ENCODE results near the gene RNF32. TPM values are rescaled to one million over a fixed set of nuclear protein-coding genes. Genes with fewer than 3 reads are reported as not detected.
"Not testable (repeated sequence)": the region's sequence is repeated elsewhere in the genome, so short reads cannot be mapped to it uniquely, and the experiment has no call there.

RNF32 gene
- total and polyA plus RNA-seq, 12 donors = 0.26 to 8.5 (median 0.92) TPM

DNA sequence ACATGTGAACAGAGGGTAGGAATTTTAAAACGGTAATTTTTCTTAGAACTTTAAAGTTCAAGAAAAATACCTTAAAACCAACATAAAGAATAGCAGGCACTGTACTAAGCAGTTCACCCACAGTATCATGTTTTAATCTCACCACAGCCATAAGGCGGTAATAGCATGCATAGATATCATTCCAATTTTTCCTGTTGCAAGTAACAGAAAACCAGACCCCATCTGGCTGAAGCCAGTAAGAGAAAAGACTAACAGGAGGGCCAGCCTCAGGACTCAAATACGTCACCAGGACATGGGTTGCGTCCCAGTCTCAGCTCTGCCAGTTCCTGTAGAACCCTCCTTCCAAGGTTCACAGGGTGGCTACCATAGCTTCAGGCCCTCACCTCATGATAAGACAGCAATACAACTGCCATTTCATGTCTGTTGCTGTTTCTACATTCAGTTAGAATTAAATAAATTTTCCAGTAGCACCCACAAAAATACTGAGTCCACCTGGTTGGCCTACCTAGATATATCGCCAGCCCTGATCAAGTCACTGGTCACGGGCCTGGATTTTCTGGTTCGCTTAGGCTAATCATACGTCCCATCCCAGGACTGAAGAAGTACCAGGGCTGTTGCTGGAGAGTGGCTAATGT lies 2.0 kb upstream of the RNF32 start:
- H3K9me3 ChIP-seq (replicated peaks in 1 of 3) = no peaks in the 10 kb centered on the region
- intact Hi-C loops (cut with DNase I) = no loop called here
- H3K36me3 ChIP-seq (replicated peaks in 1 of 2) = no peaks in the 10 kb centered on the region
- DNase-seq = no peak
- H3K4me1 ChIP-seq (replicated peaks in 1 of 2) = peaks cover 11 to 15% of the 10 kb centered on the region in 2 donors
- 96 to 99% (median 98%) methylated on average over 7 to 8 of the region's 8 CpGs for WGBS, 4 donors
- H3K4me3 ChIP-seq = no peak overlapping the region
- H3K27ac ChIP-seq = no peak overlapping the region
- H3K27me3 ChIP-seq = no peaks in the 10 kb centered on the region
- TF ChIP-seq CTCF (IDR thresholded peaks at IDR 0.05) = no peak
- no peak for TF ChIP-seq POLR2A (IDR thresholded peaks at IDR 0.05)

GRCh38 chr7:156639426-156640256 lies 933 bp upstream of the RNF32 start:
- intact Hi-C loops (cut with DNase I) = no loop called here
- H3K9me3 ChIP-seq (replicated peaks in 1 of 3) = no peaks in the 10 kb centered on the region
- H3K36me3 ChIP-seq (replicated peaks in 1 of 2) = no peaks in the 10 kb centered on the region
- H3K4me1 ChIP-seq (replicated peaks in 1 of 2) = peaks cover 11 to 15% of the 10 kb centered on the region in 2 donors
- H3K4me3 ChIP-seq = peak overlapping the region in 3 of 4 donors; percentile 9 to 98 (median 86)
- H3K27me3 ChIP-seq = no peaks in the 10 kb centered on the region
- WGBS, 4 donors = 48 to 78% (median 61%) methylated on average over 28 to 52 of the region's 52 CpGs
- TF ChIP-seq POLR2A (IDR thresholded peaks at IDR 0.05) (no peak), CTCF (IDR thresholded peaks at IDR 0.05) (no peak)
- peak overlapping the region in 2 of 5 donors; percentile 46 to 62 for H3K27ac ChIP-seq
- peak in 3 of 7 donors; percentile 21 to 29 (median 28) for DNase-seq

DNA sequence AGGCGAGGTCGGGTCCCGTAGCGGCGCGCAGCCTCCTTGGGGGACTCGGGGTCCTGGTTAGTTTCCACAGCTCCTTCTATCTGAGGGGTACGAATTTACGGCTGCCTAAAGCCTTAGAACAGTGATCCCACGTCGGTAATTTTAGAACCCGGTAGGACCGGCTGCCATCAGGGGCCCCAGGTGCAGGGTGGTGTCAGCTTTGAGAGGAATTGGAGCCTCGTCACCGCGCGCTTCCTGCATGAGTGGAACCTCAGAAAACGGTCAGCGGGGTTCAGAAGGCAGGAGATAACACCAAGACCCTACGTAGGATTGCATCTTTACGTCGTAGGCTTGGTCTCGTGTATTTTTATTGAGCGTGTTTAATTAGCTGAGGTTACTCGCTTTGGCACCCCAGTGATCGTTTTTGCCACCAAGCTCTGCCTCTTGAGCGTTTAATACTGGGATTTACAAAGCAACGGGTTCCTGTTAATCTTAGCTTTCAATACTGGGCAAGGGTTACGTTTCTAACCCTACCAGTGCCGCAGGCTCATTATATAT lies 443 bp downstream of the RNF32 start:
- peak in 5 of 7 donors; percentile 35 to 70 (median 48) for DNase-seq
- Histone ChIP-seq H3K27me3 (no peaks in the 10 kb centered on the region), H3K27ac (peak overlapping the region in 3 of 5 donors; percentile 46 to 72 (median 62)), H3K9me3 (replicated peaks in 1 of 3) (no peaks in the 10 kb centered on the region), H3K36me3 (replicated peaks in 1 of 2) (no peaks in the 10 kb centered on the region), H3K4me1 (replicated peaks in 1 of 2) (peaks cover 11 to 15% of the 10 kb centered on the region in 2 donors), H3K4me3 (peak overlapping the region; percentile 23 to 98 (median 88))
- intact Hi-C loops (cut with DNase I) = no loop called here
- TF ChIP-seq CTCF (IDR thresholded peaks at IDR 0.05) (no peak), POLR2A (IDR thresholded peaks at IDR 0.05) (no peak)
- WGBS, 4 donors = 8 to 13% (median 9%) methylated on average over 22 to 30 of the region's 30 CpGs

- 77 to 82% (median 80%) methylated on average over 12 to 13 of the region's 13 CpGs for WGBS, 4 donors
Measured at GRCh38 chr7:156642306-156643045, 1.9 kb downstream of the RNF32 start.

GRCh38 chr7:156647330-156647729 lies 6.8 kb downstream of the RNF32 start:
- H3K4me1 ChIP-seq (replicated peaks in 1 of 2); H3K4me3 ChIP-seq; H3K27ac ChIP-seq; intact Hi-C loops (cut with DNase I); DNase-seq; H3K36me3 ChIP-seq (replicated peaks in 1 of 2); H3K27me3 ChIP-seq; H3K9me3 ChIP-seq (replicated peaks in 1 of 3): not testable (repeated sequence)
- WGBS, 4 donors = 89 to 95% (median 92%) methylated on average over 5 of the region's 5 CpGs

More at GRCh38 chr7:156642306-156643045, 1.9 kb downstream of the RNF32 start:
- no peak for TF ChIP-seq POLR2A (IDR thresholded peaks at IDR 0.05)
- TF ChIP-seq CTCF (IDR thresholded peaks at IDR 0.05) = no peak
- Histone ChIP-seq H3K4me3 (no peak overlapping the region), H3K4me1 (replicated peaks in 1 of 2) (peaks cover 11 to 15% of the 10 kb centered on the region in 2 donors), H3K9me3 (replicated peaks in 1 of 3) (no peaks in the 10 kb centered on the region), H3K27me3 (no peaks in the 10 kb centered on the region), H3K27ac (no peak overlapping the region), H3K36me3 (replicated peaks in 1 of 2) (no peaks in the 10 kb centered on the region)
- no peak for DNase-seq
- intact Hi-C loops (cut with DNase I) = no loop called here
